Body of pancreas (tissue), 4 donors: ENCODE data around the gene SIX5.

ENCODE experiments used
- CTCF ChIP-seq, 7 experiments: fragments of 450-650 bp in 4 of 7; fragments of 200-600 bp in 3 of 7; sonication (generic) in 3 of 7; IDR thresholded peaks; one replicate each; pipeline ENCODE4 v1.5.1; 2016 to 2019; ENCODE audit warnings: antibody characterized with exemption in 7 of 7
- POLR2A ChIP-seq, 3 donors: fragments of 450-650 bp; IDR thresholded peaks; one replicate each; pipeline ENCODE4 v1.6.1; 2016; ENCODE audit warnings: antibody characterized with exemption in 3 of 3, mild to moderate bottlenecking in 2 of 3

- TF ChIP-seq POLR2A (IDR thresholded peaks at IDR 0.05) (no peak), CTCF (IDR thresholded peaks at IDR 0.05) (no peak)
Observed at GRCh38 chr19:45763691-45764294, 5.3 kb downstream of the SIX5 start.
